ENCODE measurements around the gene REPS1.

Gene REPS1

DNA sequence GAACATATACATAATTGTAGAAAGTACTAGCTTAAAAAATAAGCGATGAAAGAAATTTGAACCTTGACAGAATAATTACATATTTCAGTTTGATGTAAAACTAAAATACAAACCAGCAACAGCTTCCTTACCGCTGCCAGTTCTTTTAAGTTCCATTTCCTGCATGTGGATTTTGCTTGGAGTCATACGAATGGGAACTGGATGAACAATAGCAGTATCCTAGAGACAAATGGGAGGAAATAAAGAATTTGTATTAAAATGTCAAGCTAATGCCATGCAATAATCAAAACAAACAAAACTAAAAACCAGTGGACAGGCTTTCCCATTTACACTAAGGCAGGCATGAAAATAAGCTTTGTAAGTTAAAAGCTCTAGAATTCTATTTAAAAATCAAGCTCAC, 67.1 kb downstream of the REPS1 start:
- DNase-seq = no peak

DNA sequence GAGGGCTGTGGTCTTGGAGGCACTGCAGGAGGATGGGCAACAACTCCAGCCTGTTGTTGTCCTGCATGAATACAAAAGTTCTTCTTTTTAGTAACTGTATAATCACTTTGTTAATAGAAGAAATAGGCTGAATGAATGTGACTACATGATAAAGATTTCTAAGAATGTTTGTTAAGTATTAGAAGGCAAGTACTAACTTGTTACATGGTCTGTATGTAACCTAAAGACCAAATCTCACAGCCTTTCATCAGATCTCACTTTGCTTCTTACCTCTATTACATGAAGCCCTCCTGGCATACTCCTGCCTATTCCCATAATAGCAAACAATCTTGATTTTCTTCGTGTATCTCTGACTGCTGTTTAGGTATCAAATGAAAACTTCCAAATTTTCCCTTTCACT, 73.4 kb downstream of the REPS1 start:
- no peak for DNase-seq

GRCh38 chr6:138912308-138912707, 75.7 kb downstream of the REPS1 start:
- DNase-seq = no peak

DNA sequence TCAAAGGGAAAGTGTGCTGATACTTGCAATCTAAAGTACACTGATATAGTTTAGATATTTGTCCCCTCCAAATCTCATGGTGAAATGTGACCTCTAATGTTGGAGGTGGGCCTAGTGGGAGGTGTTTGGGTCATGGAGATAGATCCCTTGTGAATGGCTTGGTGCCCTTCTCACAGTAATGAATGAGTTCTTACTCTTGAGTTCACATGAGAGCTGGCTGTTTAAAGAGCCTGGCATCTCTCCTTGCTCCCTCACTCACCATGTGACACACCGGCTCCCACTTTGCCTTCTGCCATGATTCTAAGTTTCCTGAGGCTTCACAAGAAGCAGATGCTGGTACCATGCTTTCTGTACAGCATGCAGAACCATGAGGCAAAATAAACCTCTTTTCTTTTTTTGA, 78.1 kb downstream of the REPS1 start:
- DNase-seq = no peak

GRCh38 chr6:138909511-138909910, 78.5 kb downstream of the REPS1 start:
- no peak for DNase-seq

GRCh38 chr6:138907167-138907566, 80.9 kb downstream of the REPS1 start:
- no peak for DNase-seq

DNA sequence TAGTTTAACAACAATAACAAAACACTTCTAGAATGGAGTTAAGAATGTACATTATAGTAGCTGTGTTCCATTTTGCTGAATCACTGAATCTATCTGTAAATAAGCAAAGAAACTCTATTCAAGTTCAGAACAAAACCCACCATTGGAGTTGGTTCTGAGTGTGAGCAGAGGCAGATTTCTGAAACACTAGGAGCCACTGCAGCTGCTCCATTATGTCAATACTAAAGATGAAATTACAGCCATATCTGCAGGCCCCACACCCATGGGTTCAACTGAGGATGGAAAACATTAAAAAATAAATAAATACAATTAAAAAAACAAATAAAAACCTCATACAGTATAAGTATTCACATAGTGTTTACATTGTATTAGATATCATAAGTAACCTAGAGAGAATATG, 91.0 kb downstream of the REPS1 start:
- no peak for DNase-seq

- DNase-seq = no peak
Measured at GRCh38 chr6:138896104-138896756, 91.8 kb downstream of the REPS1 start.

DNA sequence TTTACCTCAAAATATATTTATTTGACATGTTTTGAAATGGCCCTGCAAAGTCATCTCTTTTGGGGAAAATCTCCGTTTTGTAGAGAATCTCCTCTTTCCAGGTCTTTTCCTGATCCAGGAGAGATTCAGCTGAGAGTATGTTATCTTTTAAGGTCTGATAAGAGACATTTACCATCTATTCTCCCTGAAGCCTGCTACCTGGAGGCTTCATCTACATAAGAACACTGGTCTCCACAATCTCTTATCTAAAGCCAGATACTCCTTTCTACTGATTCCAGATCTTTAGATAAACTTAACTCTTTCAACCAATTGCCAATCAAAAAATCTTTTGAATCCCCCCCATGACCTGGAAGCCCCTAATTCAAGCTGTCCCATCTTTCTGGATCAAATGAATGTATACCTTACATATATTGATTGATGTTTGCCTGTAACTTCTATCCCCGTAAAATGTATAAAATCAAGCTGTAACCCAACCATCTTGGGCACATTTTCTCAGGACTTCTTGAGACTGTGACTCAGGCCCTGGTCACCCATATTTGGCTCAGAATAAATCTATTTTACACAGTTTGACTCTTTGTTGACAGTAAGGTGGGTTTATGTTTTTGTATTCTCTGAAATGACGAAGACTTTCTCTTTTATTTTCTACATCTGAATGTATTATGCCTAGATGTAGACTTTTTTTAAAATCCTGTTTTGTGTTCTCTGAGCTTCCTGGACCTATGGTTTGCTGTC, 96.6 kb downstream of the REPS1 start:
- no peak for DNase-seq

DNA sequence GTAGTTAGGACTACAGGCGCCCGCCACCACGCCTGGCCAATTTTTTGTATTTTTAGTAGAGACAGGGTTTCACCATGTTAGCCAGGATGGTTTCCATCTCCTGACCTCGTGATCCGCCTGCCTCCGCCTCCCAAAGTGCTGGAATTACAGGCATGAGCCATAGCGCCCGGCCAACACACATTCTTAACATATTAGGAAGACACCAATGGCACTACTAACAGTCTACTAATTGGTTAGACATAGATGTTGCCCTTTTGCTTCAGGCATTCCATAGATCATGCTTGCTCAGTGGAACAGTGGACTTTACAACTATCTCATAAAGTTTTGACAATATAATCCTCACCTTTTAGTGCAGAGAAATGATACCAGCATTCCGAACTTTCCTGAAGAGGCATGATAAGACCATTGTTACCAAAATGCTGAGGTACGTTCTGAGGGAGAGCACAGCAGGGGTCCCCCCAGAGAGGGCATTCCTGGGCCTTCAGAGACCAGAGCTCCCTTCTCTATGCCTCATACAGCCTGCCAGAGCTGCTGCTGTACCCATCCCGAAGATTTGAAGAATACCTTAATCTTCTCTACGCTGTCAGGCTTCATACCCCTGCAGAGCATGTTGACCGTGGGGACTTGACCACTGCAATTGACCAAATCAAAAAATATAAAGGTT, 102.8 kb downstream of the REPS1 start:
- no peak for DNase-seq

DNA sequence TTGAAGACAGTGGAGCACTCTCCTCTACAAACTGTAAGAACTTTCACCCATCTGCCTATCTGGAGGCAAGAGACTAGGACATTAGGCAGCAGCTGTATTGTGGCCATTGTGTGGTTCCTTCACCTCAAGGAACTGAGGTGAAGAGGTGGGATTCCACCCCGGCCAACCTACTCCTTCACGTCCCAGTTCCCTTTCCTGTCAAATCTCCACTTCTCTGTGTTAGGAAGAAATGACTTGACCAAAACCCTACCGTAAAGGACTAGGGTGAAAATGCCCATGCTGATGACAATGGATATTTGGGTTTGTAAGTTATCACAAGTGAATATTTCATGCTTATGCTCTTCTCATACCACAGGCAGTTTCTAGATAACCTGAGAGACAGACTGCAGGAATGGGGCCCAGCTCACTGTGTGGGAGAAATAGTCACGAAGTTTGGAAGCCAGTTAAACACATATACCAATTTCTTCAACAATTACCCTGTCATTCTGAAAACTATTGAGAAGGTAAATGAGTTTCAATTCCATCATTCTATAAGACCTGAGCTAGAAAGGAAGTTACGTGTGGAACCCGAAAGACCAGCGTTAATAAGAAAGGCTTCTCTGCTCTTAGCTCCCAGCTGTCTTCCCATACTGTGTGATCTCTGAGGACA, 105.6 kb downstream of the REPS1 start:
- no peak for DNase-seq

- DNase-seq = no peak
Measured at GRCh38 chr6:138873191-138873590, 114.9 kb downstream of the REPS1 start.

GRCh38 chr6:138869398-138869797, 118.7 kb downstream of the REPS1 start:
- DNase-seq = no peak

DNA sequence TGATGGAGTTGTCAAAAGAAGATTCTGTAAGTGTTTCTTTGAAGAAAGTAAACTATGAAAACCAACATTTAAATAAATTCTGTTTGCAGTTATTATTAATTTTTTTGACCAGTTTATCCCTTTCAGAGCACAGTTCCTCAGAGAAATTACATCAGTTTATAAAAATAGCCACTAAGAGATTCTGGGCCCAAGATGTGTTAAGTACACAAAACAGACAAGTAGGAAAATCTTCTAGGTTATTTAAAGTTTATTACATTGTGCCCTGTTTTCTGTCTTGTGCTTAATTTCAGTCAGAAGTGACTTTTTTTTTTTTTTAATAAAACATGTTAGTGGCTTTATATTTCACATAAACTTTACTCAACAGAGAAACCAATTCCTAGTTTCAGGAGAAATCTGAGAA, 119.9 kb downstream of the REPS1 start:
- no peak for DNase-seq

DNA sequence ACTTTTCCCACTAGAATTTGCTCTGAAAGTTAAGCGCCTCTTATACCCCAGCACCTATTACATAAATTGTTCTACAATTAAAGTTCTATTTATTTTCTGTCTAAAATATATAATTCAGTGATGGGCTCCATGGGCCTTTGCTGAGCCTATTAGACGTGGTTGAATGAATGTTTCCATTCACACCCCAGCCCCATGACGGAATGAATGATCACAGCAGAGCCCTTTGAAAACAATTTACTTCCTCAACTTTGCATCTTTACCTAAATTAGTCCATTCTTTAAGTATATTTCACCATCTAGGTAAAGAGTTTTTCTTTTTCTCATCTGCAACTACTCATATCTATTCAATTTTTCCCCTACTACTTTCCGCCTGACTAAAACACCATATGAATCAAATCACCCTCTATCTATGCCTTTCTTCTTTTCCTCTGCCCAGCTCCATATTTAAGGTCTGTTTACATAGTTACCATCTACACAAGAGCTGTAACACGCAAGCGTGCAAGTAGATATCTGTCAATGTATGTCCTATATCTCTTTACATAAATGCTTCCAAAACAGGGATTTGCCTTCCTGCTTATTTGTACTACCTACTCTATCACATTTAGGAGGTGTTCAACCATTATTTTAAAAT, 122.5 kb downstream of the REPS1 start:
- no peak for DNase-seq

- no peak for DNase-seq
Measured at GRCh38 chr6:138864343-138864890, 123.6 kb downstream of the REPS1 start.

GRCh38 chr6:138863321-138863720, 124.7 kb downstream of the REPS1 start:
- no peak for DNase-seq

GRCh38 chr6:138862456-138862855, 125.6 kb downstream of the REPS1 start:
- DNase-seq = no peak

DNA sequence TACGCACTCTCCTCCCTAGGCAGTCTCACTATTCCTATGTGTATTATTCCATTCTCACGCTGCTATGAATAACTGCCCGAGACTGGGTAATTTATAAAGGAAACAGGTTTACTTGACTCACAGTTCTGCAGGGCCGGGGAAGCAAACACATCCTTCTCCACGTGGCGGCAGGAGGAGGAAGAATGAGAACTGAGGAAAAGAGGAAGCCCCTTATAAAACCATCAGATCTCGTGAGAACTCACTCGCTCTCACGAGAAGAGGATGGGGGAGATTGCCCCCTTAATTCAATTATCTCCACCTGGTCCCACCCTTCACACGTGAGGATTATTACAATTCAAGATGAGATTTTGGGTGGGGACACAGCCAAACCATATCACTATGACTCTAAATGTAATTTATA, 130.3 kb downstream of the REPS1 start:
- no peak for DNase-seq

- DNase-seq = no peak
Measured at GRCh38 chr6:138856654-138857053, 131.4 kb downstream of the REPS1 start.
